ENCODE measurements around the gene PPP1R36. TPM values are rescaled to one million over a fixed set of nuclear protein-coding genes. Genes with fewer than 3 reads are reported as not detected.
A peak's percentile ranks its signal among the peaks of the same experiment; 100 is the strongest.

The PPP1R36 gene
- total and polyA plus RNA-seq, 2 donors (not counting 3 experiments of a cell fraction or from before 2014, with no cell fraction given): 0.28 to 0.60 TPM

DNA sequence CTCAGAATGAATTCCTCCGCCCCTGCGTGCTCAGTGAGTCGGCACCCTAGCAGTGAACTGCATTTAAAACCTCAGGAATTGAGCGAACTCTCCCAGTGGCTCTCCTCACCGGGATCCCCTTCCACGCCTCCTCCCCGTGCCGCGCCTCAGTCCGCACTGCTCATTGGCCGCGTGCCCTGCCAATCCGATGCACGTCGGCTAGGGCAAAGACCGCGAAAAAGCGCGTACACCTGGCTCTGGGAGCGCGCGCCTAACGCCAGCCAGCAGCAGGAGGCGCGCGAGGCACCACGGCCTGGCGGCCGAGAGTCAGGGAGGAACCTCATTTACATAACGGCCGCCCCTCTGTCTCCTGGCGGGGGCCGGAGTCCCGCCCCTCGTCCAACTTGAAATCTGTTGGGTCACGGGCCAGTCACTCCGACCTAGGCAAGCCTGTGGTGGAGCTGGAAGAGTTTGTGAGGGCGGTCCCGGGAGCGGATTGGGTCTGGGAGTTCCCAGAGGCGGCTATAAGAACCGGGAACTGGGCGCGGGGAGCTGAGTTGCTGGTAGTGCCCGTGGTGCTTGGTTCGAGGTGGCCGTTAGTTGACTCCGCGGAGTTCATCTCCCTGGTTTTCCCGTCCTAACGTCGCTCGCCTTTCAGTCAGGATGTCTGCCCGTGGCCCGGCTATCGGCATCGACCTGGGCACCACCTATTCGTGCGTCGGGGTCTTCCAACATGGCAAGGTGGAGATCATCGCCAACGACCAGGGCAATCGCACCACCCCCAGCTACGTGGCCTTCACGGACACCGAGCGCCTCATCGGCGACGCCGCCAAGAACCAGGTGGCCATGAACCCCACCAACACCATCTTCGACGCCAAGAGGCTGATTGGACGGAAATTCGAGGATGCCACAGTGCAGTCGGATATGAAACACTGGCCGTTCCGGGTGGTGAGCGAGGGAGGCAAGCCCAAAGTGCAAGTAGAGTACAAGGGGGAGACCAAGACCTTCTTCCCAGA is 9.3 kb upstream of the PPP1R36 start, which contains the start of gene HSPA2:
TSS of gene HSPA2 (plus strand) at position 534 of the 995 bp plus-strand sequence. CDS start at position 643, 109 bp downstream.
- ChIA-PET POLR2A (interaction anchor here (0.5 to 1.5 kb wide), 15 partner anchors 10 to 164 kb away, joined by 3 to 12 read pairs (median 4); partner anchors contain the start of genes MTHFD1 and ZBTB1), CTCF (interaction anchor here (0.7 to 5.7 kb wide), 20 partner anchors 9 to 370 kb away, joined by 3 to 64 read pairs (median 5); partner anchors contain the start of gene MTHFD1)
- Histone ChIP-seq H3K27ac (ENCODE audit: insufficient read depth, low read depth, low read length) (peak within 1 kb of the TSS; percentile 38), H3K9me3 (replicated peaks; ENCODE audit: control insufficient read depth, insufficient read depth, low read length) (no peaks in the 10 kb centered on the region), H3K4me2 (ENCODE audit: insufficient read depth, low read length) (peak within 1 kb of the TSS; percentile 93), H3K4me1 (ENCODE audit: control insufficient read depth, extremely low read depth, insufficient read depth, low read length) (peaks cover 25% of the 10 kb centered on the region), H3K4me3 (replicated peaks in 1 of 3; ENCODE audit: insufficient read depth in 1 of 3, low read depth in 1 of 3, low read length in 3 of 3) (peak within 1 kb of the TSS; percentile 50 to 68 (median 64)), H3K9me1 (replicated peaks; ENCODE audit: control insufficient read depth, extremely low read depth, insufficient read depth, low read length) (no peaks in the 10 kb centered on the region), H3K36me3 (ENCODE audit: control insufficient read depth in 2 of 2, extremely low read depth in 1 of 2, insufficient read depth in 2 of 2, low read length in 2 of 2) (no peaks in the 10 kb centered on the region), H2AFZ (ENCODE audit: low read depth, low read length) (peak within 1 kb of the TSS; percentile 94), H3K27me3 (ENCODE audit: control insufficient read depth in 2 of 2, insufficient read depth in 2 of 2, low read length in 2 of 2) (peaks cover 26 to 29% of the 10 kb centered on the region in 2 experiments), H4K20me1 (replicated peaks; ENCODE audit: control insufficient read depth, extremely low read depth, insufficient read depth, low read length) (no peaks in the 10 kb centered on the region), H3K79me2 (ENCODE audit: control insufficient read depth, insufficient read depth, low read length) (no peaks in the 10 kb centered on the region), H3K9ac (replicated peaks; ENCODE audit: extremely low read depth, insufficient read depth, low read length) (peak within 1 kb of the TSS; percentile 59)
- DNase-seq (ENCODE audit: low read depth, low spot score) (peak; percentile 100), FAIRE-seq (peak; percentile 97)
- TF ChIP-seq POLR2A (IDR thresholded peaks at IDR 0.05; ENCODE audit: low read depth, low read length) (peak; percentile 74), JUN (IDR thresholded peaks at IDR 0.05; ENCODE audit: borderline replicate concordance, insufficient read depth, insufficient read length, low read depth) (no peak), GATA2 (IDR thresholded peaks at IDR 0.05; ENCODE audit: insufficient read depth, insufficient read length, low read depth, low read length) (no peak), POLR2AphosphoS5 (IDR thresholded peaks at IDR 0.05; ENCODE audit: insufficient read depth, low read depth, low read length) (peak; percentile 76), CTCF (IDR thresholded peaks at IDR 0.05; ENCODE audit: extremely low read depth in 1 of 2, insufficient read depth in 1 of 2, low read depth in 1 of 2, low read length in 2 of 2) (peak; percentile 86 to 95), MAX (IDR thresholded peaks at IDR 0.05; ENCODE audit: insufficient read depth, insufficient read length) (peak; percentile 52)
- TSS peak; percentile 44 for BruUV-seq (replicated peaks)
- intact Hi-C loops (cut with micrococcal nuclease): loop anchor here (1.0 to 5.0 kb wide), 5 partner anchors 29 to 222 kb away; partner anchors contain the start of gene ZBTB25
- dilution Hi-C loops (cut with MboI; ENCODE audit: extremely low pct_ligation_motif_present, low sequenced_read_pairs): no loop called here
